Measurements from ENCODE around the gene DDN. TPM values are rescaled to one million over a fixed set of nuclear protein-coding genes. Genes with fewer than 3 reads are reported as not detected.

Gene DDN
- total RNA-seq, 1 experiment from 2014 or later, result 0.13 TPM

GRCh38 chr12:49033611-49034285, 34.6 kb upstream of the DDN start:
- Histone ChIP-seq H3K36me3 (peaks cover 88% of the 10 kb centered on the region), H3K4me3 (no peak overlapping the region), H3K27me3 (no peaks in the 10 kb centered on the region), H3K9me3 (no peaks in the 10 kb centered on the region)
- no peak for DNase-seq

GRCh38 chr12:49032679-49033447, 33.7 kb upstream of the DDN start:
- Histone ChIP-seq H3K9me3 (no peaks in the 10 kb centered on the region), H3K4me3 (no peak overlapping the region), H3K36me3 (peaks cover 89% of the 10 kb centered on the region), H3K27me3 (no peaks in the 10 kb centered on the region)
- no peak for DNase-seq

GRCh38 chr12:49032276-49032675, 33.1 kb upstream of the DDN start:
- Histone ChIP-seq H3K27me3 (no peaks in the 10 kb centered on the region), H3K36me3 (peaks cover 88% of the 10 kb centered on the region), H3K9me3 (no peaks in the 10 kb centered on the region), H3K4me3 (no peak overlapping the region)
- DNase-seq, result no peak

GRCh38 chr12:49031573-49032161, 32.5 kb upstream of the DDN start:
- no peak overlapping the region for H3K4me3 ChIP-seq
- H3K36me3 ChIP-seq, result peaks cover 82% of the 10 kb centered on the region
- no peaks in the 10 kb centered on the region for H3K27me3 ChIP-seq
- no peaks in the 10 kb centered on the region for H3K9me3 ChIP-seq
- no peak for DNase-seq

- no peaks in the 10 kb centered on the region for H3K27me3 ChIP-seq
- DNase-seq, result no peak
- H3K36me3 ChIP-seq, result peaks cover 81% of the 10 kb centered on the region
- no peak overlapping the region for H3K4me3 ChIP-seq
- H3K9me3 ChIP-seq, result no peaks in the 10 kb centered on the region
Measured at GRCh38 chr12:49030714-49031572, 31.8 kb upstream of the DDN start.

GRCh38 chr12:49030119-49030518, 30.9 kb upstream of the DDN start:
- peaks cover 82% of the 10 kb centered on the region for H3K36me3 ChIP-seq
- DNase-seq, result no peak

GRCh38 chr12:49028666-49029275, 29.6 kb upstream of the DDN start:
- Histone ChIP-seq H3K27me3 (no peaks in the 10 kb centered on the region), H3K9me3 (no peaks in the 10 kb centered on the region), H3K4me3 (no peak overlapping the region), H3K36me3 (peaks cover 80% of the 10 kb centered on the region)
- DNase-seq, result no peak

More at GRCh38 chr12:49030119-49030518, 30.9 kb upstream of the DDN start:
- no peaks in the 10 kb centered on the region for H3K27me3 ChIP-seq
- H3K9me3 ChIP-seq, result no peaks in the 10 kb centered on the region
- no peak overlapping the region for H3K4me3 ChIP-seq

GRCh38 chr12:49027846-49028555, 28.8 kb upstream of the DDN start:
- H3K27me3 ChIP-seq, result no peaks in the 10 kb centered on the region
- H3K4me3 ChIP-seq, result no peak overlapping the region
- DNase-seq, result no peak
- H3K36me3 ChIP-seq, result peaks cover 81% of the 10 kb centered on the region
- H3K9me3 ChIP-seq, result no peaks in the 10 kb centered on the region

- Histone ChIP-seq H3K27me3 (no peaks in the 10 kb centered on the region), H3K36me3 (peaks cover 70% of the 10 kb centered on the region), H3K9me3 (no peaks in the 10 kb centered on the region), H3K4me3 (no peak overlapping the region)
- no peak for DNase-seq
Measured at GRCh38 chr12:49026678-49027480, 27.7 kb upstream of the DDN start.

GRCh38 chr12:49026101-49026500, 26.9 kb upstream of the DDN start:
- no peaks in the 10 kb centered on the region for H3K9me3 ChIP-seq
- no peak for DNase-seq
- peaks cover 68% of the 10 kb centered on the region for H3K36me3 ChIP-seq
- H3K27me3 ChIP-seq, result no peaks in the 10 kb centered on the region
- no peak overlapping the region for H3K4me3 ChIP-seq

- Histone ChIP-seq H3K36me3 (peaks cover 64% of the 10 kb centered on the region), H3K4me3 (no peak overlapping the region), H3K9me3 (no peaks in the 10 kb centered on the region), H3K27me3 (no peaks in the 10 kb centered on the region)
- DNase-seq, result no peak
Measured at GRCh38 chr12:49025463-49025862, 26.3 kb upstream of the DDN start.

- H3K4me3 ChIP-seq, result no peak overlapping the region
- peaks cover 57% of the 10 kb centered on the region for H3K36me3 ChIP-seq
- DNase-seq, result no peak
- no peaks in the 10 kb centered on the region for H3K27me3 ChIP-seq
- H3K9me3 ChIP-seq, result no peaks in the 10 kb centered on the region
Measured at GRCh38 chr12:49024543-49024942, 25.4 kb upstream of the DDN start.

- Histone ChIP-seq H3K27me3 (no peaks in the 10 kb centered on the region), H3K36me3 (peaks cover 53% of the 10 kb centered on the region), H3K9me3 (no peaks in the 10 kb centered on the region), H3K4me3 (no peak overlapping the region)
- no peak for DNase-seq
Measured at GRCh38 chr12:49023812-49024211, 24.6 kb upstream of the DDN start.

- no peaks in the 10 kb centered on the region for H3K27me3 ChIP-seq
- no peak overlapping the region for H3K4me3 ChIP-seq
- H3K9me3 ChIP-seq, result no peaks in the 10 kb centered on the region
- DNase-seq, result no peak
- peaks cover 41% of the 10 kb centered on the region for H3K36me3 ChIP-seq
Measured at GRCh38 chr12:49022558-49023178, 23.5 kb upstream of the DDN start.

Data from MG63 (cell line).